ENCODE data around the gene BTBD16.

Gene BTBD16

GRCh38 chr10:122271076-122271475 is at the start of gene BTBD16:
BTBD16 (plus strand) TSS chr10:122271296; CDS start chr10:122275082, 3,786 bp downstream.
- DNase-seq (ENCODE audit: low read depth) = no peak

GRCh38 chr10:122221958-122222357 is 49.1 kb upstream of the BTBD16 start:
- no peak for DNase-seq (ENCODE audit: low read depth)

GRCh38 chr10:122222638-122223037 is 48.5 kb upstream of the BTBD16 start:
- DNase-seq (ENCODE audit: low read depth) = no peak

GRCh38 chr10:122224159-122224558 is 46.9 kb upstream of the BTBD16 start:
- no peak for DNase-seq (ENCODE audit: low read depth)

- DNase-seq (ENCODE audit: low read depth) = no peak
Observed at GRCh38 chr10:122225330-122225729, 45.8 kb upstream of the BTBD16 start.

- DNase-seq (ENCODE audit: low read depth) = no peak
Observed at GRCh38 chr10:122227754-122228153, 43.3 kb upstream of the BTBD16 start.

DNA sequence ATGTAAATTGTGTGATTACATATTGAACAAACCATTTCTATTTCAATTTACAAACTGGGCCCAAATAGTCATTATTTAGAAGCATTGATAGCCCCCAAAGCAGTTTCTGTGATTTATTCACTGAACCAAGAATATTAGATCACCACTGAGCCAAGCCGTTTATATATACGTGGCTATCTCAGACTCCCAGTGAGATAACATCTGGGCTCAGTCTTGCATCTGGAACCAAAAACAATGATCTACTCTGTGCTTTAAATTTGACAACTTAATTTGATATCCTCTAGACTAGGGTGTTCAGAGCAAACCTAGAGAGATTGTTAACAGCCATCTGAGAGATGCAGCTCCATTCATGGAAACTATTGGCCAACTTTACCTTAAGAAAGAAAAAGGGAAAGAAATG is 41.4 kb upstream of the BTBD16 start:
- DNase-seq (ENCODE audit: low read depth) = no peak

- DNase-seq (ENCODE audit: low read depth) = no peak
Observed at GRCh38 chr10:122230222-122230621, 40.9 kb upstream of the BTBD16 start.

GRCh38 chr10:122232769-122233168 is 38.3 kb upstream of the BTBD16 start:
- no peak for DNase-seq (ENCODE audit: low read depth)

- DNase-seq (ENCODE audit: low read depth) = no peak
Observed at GRCh38 chr10:122233857-122234348, 37.2 kb upstream of the BTBD16 start.

DNA sequence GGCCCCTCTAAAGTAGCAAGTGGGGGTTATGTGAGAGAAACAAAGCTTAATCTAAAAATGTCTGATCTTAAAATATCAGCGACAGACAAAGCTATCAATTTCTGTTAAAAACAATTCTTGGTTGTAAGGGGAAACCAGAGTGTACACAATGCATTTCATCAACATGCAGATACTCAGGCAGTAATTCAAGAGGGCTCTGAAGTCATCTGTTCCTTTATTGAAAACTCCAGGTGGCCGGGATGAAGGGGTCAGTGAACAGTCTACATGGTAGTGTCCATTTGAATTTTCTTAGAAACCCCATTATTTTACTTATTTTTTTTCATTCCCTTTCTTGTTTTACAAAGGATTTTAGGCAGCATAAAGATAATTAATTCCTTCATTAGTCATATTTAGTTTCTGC is 36.7 kb upstream of the BTBD16 start:
- DNase-seq (ENCODE audit: low read depth) = no peak

DNA sequence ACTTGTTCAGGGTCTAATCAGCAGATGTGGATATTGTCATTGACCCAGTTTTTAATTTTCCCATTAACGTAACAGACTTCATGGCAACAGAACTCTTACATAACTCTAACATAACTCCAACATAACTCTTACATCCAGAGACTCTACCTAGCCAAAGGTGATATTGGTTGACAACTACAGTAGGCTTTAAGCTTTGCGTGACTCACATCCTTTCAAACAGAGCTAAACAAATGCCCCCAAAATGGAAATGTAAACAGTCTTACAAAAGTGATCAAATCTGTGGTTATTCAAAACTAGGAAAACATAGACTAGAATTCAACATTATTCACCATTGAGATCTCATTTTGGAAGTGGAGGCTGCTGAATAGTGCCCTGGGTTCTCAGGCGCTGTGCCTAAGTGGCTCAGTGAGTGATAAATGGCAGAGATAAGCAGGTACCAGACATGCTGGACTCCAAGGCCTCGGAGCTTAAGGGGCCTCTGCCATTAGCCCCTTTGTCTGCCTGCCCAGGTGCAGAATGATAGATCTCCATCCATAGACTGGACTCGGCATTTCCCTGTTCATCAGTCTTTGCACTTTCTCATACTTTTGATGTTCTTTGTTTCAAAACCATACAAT is 34.3 kb upstream of the BTBD16 start:
- no peak for DNase-seq (ENCODE audit: low read depth)

DNA sequence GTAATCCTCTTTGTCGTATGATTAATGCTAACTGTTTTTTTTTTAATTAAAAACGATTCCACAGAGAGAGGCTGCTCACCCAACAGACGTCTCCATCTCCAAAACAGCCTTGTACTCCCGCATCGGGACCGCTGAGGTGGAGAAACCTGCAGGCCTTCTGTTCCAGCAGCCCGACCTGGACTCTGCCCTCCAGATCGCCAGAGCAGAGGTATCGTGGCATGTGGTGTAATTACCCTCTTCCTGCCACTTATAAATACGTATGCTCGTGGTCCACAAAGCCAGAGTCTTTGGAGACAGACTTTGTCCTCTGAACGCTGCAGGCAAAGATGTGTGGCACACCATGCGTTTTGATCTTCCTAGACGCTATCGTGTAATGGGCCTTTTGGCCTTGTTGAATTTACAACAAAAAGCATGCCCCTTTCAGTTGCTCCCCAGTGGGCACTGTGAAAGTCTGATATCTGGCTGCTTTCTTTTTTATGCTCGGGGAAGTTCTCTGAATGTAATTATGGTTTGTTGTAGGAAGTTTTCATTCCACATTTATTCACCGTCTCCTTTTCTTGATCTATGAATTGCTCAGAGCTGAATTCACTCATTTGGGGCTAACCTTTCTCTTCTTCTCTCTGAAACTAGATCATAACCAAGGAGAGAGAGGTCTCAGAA is 33.6 kb upstream of the BTBD16 start:
- DNase-seq (ENCODE audit: low read depth) = no peak

GRCh38 chr10:122239578-122240257 is 31.4 kb upstream of the BTBD16 start:
- DNase-seq (ENCODE audit: low read depth) = no peak

DNA sequence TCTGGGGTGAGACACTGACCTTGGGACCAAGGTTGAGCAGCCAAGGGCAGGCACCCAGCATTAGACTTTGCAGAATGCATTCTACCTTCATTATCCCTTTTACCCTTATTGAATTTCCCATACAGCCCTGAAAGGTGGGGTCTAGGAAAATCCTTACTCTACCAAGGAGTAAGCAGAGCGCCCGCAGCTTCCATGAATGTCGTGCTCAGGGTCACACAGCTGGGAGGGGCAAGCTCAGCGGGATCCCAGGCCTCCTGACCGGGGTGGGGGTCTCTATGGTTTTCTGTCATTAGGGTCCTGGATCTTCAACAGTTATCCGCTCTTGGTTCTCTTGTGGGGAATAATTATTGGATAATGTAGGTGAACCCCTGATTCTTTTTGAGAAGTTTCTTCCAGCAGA is 30.7 kb upstream of the BTBD16 start:
- no peak for DNase-seq (ENCODE audit: low read depth)

GRCh38 chr10:122241836-122242235 is 29.3 kb upstream of the BTBD16 start:
- no peak for DNase-seq (ENCODE audit: low read depth)

- no peak for DNase-seq (ENCODE audit: low read depth)
Observed at GRCh38 chr10:122243550-122243949, 27.5 kb upstream of the BTBD16 start.

DNA sequence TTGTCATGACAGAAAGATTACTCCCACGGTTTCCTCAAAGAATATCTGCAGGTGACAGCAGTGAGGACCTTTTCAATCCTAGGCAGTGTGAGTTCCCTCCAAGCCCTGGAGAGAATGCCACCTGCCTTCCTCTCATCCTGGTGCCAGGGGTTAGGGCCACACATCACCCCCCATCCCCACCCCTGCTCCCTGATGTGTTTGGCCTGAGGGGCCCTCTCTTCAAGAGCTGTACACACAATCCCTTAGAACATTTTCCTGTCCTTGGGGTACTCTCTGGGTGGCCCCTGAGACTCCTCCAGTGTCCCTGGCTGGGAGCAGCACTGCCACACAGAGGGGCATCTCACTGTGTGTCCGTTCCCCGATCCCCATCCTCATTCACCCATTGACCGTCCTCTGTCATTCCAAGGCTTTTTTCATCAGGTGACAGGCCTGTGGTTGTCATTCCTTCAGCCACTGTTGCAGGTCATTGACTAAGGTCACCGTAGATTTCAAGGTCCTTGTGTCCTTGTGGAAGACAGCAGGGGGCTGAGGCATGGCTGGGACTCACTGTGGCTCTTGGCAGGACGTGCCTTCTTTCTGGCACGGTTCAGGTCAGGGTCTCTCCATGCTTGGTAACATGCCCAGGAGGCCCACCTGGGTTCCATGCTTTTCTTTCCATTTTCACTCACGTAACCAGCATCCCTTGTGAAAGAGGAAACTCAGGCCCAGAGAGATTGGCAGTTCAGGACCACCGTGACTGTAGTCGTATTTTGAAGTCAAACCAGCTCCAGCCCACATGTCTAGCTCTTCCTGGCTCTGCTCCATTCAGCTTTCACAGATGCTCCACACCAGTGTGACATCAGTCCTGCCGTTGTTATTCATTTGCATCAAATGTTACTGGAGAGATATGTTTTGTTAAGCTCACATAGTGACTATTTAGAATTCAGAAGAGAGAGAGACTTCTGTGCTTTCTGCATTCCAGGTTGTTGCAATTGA is 26.8 kb upstream of the BTBD16 start:
- DNase-seq (ENCODE audit: low read depth) = no peak

- no peak for DNase-seq (ENCODE audit: low read depth)
Observed at GRCh38 chr10:122245136-122245535, 26.0 kb upstream of the BTBD16 start.

DNA sequence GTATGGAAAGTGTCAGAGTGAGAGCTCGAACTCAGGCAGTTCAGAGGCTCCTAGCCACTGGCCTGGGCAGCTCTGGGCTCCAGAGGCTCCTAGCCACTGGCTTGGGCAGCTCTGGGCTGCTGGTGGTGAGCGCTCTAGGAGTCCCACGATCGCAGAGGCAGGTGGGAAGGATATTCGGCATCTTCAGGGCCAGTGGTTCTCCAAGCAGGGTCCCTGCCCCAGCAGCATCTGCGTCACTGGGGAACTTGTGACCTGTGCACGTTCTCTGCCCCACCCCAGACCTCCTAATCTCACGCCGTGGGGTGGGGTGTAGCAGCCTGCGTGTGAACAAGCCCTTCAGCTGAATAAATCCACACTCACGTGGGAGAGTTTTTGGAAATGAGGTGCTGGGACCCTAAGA is 25.2 kb upstream of the BTBD16 start:
- no peak for DNase-seq (ENCODE audit: low read depth)

DNA sequence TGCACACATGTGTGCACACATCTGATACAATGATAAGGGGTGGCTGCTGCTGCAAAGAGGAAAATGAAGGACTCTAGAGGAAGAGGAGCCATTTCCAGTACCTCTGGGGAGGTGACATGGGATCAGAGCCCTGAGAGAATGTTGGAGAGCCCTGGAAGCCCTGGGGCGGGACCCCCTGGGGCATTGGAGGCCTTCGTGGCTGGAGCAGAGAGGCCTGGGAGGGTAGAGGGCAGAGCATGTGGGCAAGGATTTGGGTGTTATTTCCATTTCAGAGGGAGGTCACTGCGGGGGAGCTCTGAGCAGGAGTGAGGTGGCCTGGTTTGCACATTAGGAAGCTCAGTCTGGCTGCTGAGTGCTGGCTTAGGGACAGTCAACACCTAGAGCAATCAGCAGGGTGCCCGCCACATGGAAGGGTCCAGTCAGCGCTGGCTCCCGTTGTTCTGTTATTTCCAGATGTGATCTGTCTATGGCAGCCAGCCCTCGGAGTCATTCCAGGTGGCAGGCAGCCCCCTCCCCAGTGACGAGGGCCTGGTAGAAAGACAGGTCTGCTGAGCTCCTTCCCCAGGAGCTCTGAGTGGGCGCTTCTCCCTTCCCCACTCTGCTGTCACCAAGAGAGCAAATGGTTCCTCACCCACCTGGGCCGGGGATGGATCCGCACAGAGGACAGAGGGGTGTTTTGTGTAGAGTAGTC is 24.1 kb upstream of the BTBD16 start:
- no peak for DNase-seq (ENCODE audit: low read depth)

All from HS-5 (cell line).